ENCODE measurements around the gene LAMC3.

DNA sequence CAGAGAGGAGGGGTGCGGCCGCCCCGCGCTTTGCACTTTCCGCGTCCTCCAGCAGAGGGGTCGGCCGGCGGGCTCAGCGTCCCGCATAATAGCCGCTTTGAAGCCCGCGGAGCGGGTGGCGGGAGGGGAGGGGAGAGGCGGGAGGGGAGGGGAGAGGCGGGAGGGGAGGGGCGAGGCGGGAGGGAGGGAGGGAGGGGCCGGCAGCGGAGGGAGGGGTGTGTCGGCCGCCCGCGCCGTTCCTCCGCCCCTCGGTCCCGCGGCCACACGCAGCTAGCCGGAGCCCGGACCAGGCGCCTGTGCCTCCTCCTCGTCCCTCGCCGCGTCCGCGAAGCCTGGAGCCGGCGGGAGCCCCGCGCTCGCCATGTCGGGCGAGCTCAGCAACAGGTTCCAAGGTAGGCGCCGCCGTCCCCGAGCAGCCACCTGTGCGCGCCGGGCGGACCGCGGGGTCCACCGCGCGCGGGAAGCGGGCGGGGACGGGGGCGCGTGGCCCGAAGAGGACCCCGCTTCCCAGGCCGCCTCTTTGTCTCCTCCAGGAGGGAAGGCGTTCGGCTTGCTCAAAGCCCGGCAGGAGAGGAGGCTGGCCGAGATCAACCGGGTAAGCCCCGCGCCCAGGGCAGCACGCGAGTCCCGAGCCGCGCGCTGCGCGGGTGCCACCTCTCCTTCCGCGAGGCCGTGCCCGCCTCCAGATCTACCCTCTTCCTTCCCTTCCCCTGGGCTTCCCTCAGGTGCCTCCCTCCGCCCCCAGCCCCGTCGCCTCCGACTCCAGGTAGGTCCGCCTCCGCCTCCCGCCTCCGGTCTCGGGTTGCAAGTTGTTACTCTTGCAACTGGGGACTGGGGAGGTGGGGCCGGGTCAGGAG, 87.5 kb downstream of the LAMC3 start, which contains the start of gene AIF1L:
- TF ChIP-seq, protein P1, sequence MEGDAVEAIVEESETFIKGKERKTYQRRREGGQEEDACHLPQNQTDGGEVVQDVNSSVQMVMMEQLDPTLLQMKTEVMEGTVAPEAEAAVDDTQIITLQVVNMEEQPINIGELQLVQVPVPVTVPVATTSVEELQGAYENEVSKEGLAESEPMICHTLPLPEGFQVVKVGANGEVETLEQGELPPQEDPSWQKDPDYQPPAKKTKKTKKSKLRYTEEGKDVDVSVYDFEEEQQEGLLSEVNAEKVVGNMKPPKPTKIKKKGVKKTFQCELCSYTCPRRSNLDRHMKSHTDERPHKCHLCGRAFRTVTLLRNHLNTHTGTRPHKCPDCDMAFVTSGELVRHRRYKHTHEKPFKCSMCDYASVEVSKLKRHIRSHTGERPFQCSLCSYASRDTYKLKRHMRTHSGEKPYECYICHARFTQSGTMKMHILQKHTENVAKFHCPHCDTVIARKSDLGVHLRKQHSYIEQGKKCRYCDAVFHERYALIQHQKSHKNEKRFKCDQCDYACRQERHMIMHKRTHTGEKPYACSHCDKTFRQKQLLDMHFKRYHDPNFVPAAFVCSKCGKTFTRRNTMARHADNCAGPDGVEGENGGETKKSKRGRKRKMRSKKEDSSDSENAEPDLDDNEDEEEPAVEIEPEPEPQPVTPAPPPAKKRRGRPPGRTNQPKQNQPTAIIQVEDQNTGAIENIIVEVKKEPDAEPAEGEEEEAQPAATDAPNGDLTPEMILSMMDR (IDR thresholded peaks at IDR 0.05): no peak
- TF ChIP-seq POLR2A (IDR thresholded peaks at IDR 0.05): no peak

Measured in testis (tissue), 2 donors.